ENCODE results near the gene RALA.

DNA sequence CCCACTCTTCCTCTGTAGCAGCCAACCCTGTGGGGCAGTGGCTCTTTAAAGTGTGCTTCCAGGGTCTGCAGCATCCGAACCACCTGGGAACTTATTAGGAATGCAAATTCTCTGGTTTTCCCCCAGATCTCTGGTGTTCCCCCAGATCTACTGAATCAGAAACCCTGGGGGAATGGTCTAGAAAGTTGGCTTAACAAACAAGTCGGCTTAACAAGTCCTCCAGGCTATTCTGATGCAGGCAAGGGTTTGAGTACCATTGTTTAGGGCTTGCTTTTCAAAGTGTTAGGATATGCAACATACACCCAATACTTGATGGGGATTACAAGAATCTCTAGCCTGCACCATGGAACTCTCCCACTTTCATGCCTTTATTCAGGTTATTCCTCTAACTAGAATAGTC lies 126.3 kb downstream of the RALA start:
- no peak for TF ChIP-seq EZH2 (IDR thresholded peaks at IDR 0.05; ENCODE audit: low read length)
- TF ChIP-seq CTCF (optimal IDR thresholded peaks at IDR 0.05 in 1 of 3, IDR thresholded peaks at IDR 0.05 in 1 of 3, conservative IDR thresholded peaks at IDR 0.05 in 1 of 3; ENCODE audit: extremely low read depth in 1 of 3, insufficient read depth in 2 of 3, low read length in 3 of 3) = no peak
